Ishikawa (cell line): ENCODE data around the gene NCOA1.

Experiments used
- CEBPB ChIP-seq: IDR thresholded peaks from 2 replicates; pipeline ENCODE4 v1.6.1; 2012
- CREB1 ChIP-seq: IDR thresholded peaks from 2 replicates; pipeline ENCODE4 v1.6.1; 2012; ENCODE audit warnings: low read depth
- EGR1 ChIP-seq: IDR thresholded peaks from 2 replicates; pipeline ENCODE4 v1.6.1; 2012
- EP300 ChIP-seq: IDR thresholded peaks from 2 replicates; pipeline ENCODE4 v1.6.1; 2012; ENCODE audit warnings: borderline replicate concordance
- FOXM1 ChIP-seq: IDR thresholded peaks from 2 replicates; pipeline ENCODE4 v1.6.1; 2012; ENCODE audit warnings: low read depth, borderline replicate concordance
- MAX ChIP-seq: IDR thresholded peaks from 2 replicates; pipeline ENCODE4 v1.6.1; 2012
- NFIC ChIP-seq: IDR thresholded peaks from 2 replicates; pipeline ENCODE4 v1.6.1; 2012
- RAD21 ChIP-seq: IDR thresholded peaks from 2 replicates; pipeline ENCODE4 v1.6.1; 2012; ENCODE audit warnings: low read depth
- REST ChIP-seq: IDR thresholded peaks from 2 replicates; pipeline ENCODE4 v1.6.1; 2012; ENCODE audit warnings: low read depth, mild to moderate bottlenecking
- TAF1 ChIP-seq: IDR thresholded peaks from 2 replicates; pipeline ENCODE4 v1.6.1; 2012; ENCODE audit warnings: low read depth, mild to moderate bottlenecking
- TCF12 ChIP-seq: IDR thresholded peaks from 2 replicates; pipeline ENCODE4 v1.6.1; 2012; ENCODE audit warnings: low read depth
- TEAD4 ChIP-seq: IDR thresholded peaks from 2 replicates; pipeline ENCODE4 v1.6.1; 2012
- USF1 ChIP-seq: IDR thresholded peaks from 2 replicates; pipeline ENCODE4 v1.6.1; 2012
- YY1 ChIP-seq: IDR thresholded peaks from 2 replicates; pipeline ENCODE4 v1.6.1; 2012; ENCODE audit warnings: low read depth
- ZBTB7A ChIP-seq: IDR thresholded peaks from 2 replicates; pipeline ENCODE4 v1.6.1; 2012; ENCODE audit warnings: low read depth

Gene NCOA1

GRCh38 chr2:24762518-24762917 is 271.5 kb downstream of the NCOA1 start:
- no peak for TF ChIP-seq RAD21
- TF ChIP-seq TEAD4, result no peak
- no peak for TF ChIP-seq FOXM1
- TF ChIP-seq REST, result no peak
- no peak for TF ChIP-seq CREB1
- TF ChIP-seq YY1, result no peak
- no peak for TF ChIP-seq TCF12
- no peak for TF ChIP-seq ZBTB7A
- no peak for TF ChIP-seq MAX
- no peak for TF ChIP-seq NFIC
- no peak for TF ChIP-seq EGR1
- TF ChIP-seq CEBPB, result no peak
- TF ChIP-seq USF1, result no peak
- TF ChIP-seq TAF1, result no peak

GRCh38 chr2:24763843-24764242 is 272.8 kb downstream of the NCOA1 start:
- TF ChIP-seq EGR1 (no peak), RAD21 (no peak), TCF12 (no peak), ZBTB7A (no peak), TAF1 (no peak), TEAD4 (no peak), FOXM1 (no peak), CREB1 (no peak)

- TF ChIP-seq NFIC (no peak), FOXM1 (no peak), YY1 (no peak), TCF12 (no peak), REST (no peak), RAD21 (no peak), MAX (no peak)
Observed at GRCh38 chr2:24766609-24767008, 275.6 kb downstream of the NCOA1 start.

- TF ChIP-seq ZBTB7A, result no peak
- TF ChIP-seq YY1, result no peak
Observed at GRCh38 chr2:24768013-24768412, 277.0 kb downstream of the NCOA1 start.

- TF ChIP-seq FOXM1, result no peak
- no peak for TF ChIP-seq RAD21
- TF ChIP-seq TCF12, result no peak
- no peak for TF ChIP-seq CREB1
- no peak for TF ChIP-seq NFIC
- TF ChIP-seq ZBTB7A, result no peak
- TF ChIP-seq YY1, result no peak
- TF ChIP-seq CEBPB, result no peak
- TF ChIP-seq EGR1, result no peak
- no peak for TF ChIP-seq EP300
- no peak for TF ChIP-seq USF1
- no peak for TF ChIP-seq MAX
- TF ChIP-seq TAF1, result no peak
- TF ChIP-seq REST, result no peak
Observed at GRCh38 chr2:24768601-24769000, 277.5 kb downstream of the NCOA1 start.
